Eye (tissue), 1 donor: ENCODE data around the gene NDUFA5.
A peak's percentile ranks its signal among the peaks of the same experiment; 100 is the strongest.
"Not testable (repeated sequence)": the region's sequence is repeated elsewhere in the genome, so short reads cannot be mapped to it uniquely, and the experiment has no call there.

Source experiments
- DNase-seq: peaks from one replicate; pipeline ENCODE4 v3.0.0-alpha.2; 2015

The NDUFA5 gene

GRCh38 chr7:123555484-123555883 is 2.1 kb downstream of the NDUFA5 start:
- no peak for DNase-seq

- DNase-seq: no peak
Measured at GRCh38 chr7:123553159-123553558, 4.5 kb downstream of the NDUFA5 start.

DNA sequence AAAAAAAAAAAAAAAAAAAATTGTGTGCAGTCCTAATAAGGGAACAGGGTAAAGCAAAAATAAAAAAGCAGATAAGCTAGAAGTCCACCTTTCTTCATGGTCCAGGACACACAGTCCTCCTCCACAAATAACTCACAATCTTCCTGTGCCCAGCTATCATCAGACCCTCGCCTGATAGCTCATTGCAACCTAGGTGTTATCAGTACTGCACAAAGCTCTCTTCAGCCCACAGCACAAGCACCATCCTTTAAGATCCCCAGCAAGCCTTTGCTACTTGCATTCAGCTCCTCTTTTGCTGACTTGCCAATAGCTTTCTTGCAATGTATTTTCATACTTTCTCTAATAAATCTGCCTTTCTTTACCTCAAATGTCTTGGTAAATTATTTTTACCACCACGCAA is 5.0 kb downstream of the NDUFA5 start:
- DNase-seq: no peak

DNA sequence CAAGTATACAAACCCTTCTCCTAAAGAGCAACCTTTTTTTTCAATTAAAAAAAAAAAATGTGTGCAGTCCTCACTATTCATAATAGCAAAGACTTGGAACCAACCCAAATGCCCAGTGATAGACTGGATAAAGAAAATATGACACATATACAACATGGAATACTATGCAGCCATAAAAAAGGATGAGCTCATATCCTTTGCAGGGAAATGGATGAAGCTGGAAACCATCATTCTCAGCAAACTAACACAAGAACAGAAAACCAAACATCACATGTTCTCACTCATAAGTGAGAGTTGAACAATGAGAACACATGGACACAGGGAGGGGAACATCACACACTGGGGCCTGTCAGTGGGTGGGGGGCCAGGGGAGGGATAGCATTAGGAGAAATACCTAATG is 5.5 kb downstream of the NDUFA5 start:
- DNase-seq: not testable (repeated sequence)

DNA sequence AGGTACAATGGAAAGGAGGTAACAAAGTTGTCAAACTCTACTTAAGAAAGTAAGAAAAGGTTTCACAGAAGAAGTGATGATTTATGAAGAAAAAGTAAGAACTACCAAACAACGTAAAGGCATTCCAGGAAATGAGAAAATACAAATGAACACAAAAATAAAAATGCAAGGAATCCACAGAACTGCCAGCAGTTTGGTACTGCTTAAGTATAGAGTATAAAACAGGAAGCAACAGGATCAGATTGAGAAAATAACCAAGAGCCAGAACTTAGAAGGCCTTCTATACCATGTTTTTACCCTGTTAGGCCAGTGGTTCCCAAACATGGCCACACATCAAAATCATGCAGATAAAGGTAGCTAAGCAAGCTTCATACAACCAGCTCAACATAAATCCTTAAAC is 9.2 kb downstream of the NDUFA5 start:
- DNase-seq: no peak

DNA sequence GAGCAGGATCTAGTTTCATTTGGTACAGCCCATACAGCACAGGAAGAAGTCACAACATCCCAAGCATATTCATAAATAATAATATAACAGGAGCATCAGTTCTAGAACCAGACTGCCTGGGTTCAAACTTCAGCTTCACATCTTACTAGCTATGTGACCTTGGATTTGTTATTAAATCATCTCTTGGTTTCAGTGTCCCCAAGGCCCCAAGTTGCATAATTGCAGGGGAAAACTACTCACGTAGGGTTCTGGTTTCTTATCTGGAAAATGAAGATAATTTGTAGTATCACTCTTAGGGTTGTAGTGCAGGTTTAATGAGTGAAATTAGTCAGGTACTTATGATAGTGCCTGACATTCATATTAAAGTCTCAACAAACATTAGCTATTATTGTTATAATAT is 17.7 kb downstream of the NDUFA5 start:
- DNase-seq: no peak

DNA sequence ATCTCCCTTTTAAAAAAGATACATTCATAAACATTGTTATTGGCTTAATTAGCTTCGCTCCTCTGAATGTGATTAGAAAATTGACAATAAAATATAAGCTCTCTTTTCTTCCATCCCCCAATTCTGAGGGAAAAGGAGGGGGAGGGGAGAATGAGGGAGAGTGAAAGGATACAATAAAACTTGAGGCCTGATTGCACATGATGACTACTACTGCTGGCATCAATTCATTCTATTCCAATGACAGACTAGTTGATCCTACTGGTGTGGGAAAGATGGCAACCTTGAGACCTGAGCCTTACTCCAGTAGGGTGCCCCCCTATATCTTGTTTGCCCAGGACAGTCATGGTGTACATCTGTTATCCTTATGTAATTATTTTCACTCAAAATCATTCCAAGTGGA is 18.7 kb downstream of the NDUFA5 start:
- DNase-seq: no peak

DNA sequence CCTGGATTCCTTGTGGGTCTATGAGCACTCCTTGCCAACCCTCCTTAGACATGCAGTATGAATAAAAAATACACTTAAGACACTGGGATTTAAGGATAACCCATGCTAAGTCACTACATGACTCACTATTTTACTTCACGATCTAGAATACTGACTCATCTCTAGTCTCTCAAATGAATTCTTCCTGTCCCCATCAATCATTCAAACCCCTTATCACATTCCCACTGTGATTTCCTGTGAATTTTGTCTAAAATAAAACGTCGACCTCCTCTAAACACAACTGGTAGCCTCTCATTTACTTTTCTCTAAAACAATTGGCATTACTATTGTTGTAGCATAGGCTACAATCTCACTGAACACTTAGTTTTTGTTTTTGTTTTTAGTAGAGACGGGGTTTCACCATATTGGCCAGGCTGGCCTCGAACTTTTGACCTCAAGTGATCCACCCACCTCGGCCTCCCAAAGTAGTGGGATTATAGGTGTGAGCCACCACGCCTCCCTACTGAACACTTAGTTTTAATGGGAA is 19.4 kb downstream of the NDUFA5 start:
- no peak for DNase-seq

DNA sequence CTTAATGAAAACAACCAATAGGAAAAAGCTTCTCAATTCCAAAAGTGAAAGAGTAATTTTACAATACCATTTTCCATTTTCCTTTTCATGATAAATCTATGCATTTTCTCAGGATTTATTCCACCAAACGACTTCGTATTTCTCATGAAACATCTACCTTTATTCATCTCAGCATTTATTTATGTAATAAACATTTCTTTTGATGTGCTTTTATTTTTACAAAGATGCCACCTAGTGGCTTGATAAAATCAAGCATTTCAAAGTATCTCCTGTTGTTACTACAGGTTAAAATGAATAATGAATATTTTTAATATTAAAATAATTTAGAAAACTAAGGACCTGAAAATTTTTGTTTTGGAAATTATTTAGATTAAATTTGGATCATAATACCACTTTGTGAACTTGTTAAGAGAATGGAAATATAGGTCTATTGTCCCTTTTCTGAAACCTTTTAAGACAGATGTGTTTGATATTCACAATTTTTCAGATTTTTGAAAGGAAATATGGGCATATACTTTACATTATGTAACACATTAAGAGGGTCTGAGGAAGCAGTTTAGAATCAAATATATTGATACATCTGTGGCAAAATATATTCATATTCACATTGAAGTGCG is 20.5 kb downstream of the NDUFA5 start:
- peak; percentile 32 for DNase-seq

DNA sequence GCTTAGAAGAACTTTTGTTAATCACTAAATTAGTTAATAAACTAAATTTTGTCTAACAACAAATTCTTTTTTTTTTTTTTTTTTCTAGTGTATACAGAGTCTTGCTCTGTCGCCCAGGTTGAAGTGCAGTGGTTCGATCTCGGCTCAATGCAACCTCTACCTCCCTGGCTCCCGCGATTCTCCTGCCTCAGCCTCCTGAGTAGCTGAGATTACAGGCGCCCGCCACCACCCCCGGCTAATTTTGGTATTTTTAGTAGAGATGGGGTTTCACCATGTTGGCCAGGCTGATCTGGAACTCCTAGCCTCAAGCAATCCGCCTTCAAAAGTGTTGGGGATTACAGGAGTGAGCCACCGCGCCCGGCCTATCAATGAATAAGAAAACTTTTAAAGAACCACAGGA is 22.1 kb downstream of the NDUFA5 start:
- DNase-seq: no peak

DNA sequence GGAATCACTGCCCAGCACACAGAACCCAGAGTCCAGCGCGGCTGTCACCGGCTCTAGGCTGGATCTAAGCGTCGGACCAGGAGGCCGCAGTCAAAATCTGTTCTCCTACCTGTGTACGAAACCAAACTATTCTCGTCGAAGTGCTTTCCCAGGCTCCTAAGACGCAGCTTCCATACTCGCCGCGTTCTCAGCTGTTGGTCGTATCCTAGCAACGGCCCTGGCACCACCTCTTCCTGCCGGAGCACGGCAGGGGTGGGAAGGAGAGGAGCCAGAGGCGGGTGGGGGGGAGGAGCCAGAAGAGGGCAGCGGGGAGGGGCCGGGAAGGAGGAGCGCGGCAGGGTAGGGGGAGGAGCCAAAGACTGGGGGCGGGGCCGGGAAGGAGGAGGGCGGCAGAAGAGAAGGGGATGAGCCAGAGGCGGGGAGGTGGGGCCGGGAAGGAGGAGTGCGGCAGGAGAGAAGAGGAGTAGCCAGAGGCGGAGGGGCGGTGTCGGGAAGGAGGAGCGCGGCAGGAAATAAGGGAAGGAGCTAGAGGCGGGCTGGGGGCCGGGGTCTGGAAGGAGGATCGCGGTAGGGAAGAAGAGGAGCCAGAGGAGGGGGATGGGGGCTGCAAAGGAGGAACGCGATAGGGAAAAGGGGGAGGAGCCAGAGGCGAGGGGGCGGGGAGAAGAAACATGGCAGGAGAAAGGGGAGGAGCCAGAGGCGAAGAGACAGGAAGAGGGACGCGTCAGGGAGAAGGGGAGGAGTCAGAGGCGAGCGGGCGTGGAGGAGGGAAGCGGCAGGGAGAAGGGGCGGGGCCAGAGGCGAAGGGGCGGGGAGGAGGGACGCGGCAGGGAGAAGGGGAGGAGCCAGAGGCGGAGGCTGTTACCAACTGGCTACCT is 23.0 kb downstream of the NDUFA5 start, which contains the start of gene IQUB:
TSS of gene IQUB (minus strand) at position 213 of the 878 bp plus-strand sequence. CDS start 22,255 bp downstream, outside the sequence.
- DNase-seq: peak; percentile 99

DNA sequence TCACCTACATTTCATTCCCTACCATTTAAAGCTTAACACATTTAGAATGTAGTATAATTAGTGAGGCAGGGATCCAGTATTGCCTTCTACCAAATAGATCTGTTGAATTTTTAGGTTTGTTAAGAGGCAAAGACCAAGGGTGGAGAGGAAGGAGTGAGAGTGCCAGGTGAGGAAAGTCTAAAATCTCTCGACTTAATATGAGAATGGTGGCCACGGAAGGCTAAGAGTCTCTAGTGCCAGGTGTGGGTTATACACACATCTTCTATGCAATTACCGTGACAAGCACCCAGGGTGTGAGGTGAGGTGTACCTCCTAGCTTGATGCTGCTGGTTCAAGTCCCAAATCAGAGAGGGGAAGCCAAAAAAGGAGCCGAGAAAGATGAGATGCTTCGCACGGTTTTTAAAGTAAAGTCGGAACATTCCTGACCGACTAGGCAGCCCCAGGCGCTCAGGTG is 23.7 kb downstream of the NDUFA5 start:
- no peak for DNase-seq

DNA sequence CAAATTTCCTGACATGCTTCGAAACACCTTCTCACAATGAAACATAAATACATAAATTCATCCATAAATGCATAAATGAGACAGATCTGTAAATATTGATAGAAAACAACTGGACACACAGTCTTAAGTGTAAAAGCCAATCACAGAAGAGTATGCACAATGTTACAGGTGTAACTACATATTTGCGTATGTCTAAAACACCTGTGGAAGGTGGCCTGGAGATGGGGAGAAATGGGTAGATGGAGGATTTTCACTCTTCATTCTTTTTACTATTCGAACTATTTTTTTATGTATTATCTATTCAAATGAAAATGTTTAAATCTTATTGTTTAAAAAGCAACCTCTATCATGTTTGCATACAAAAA is 24.1 kb downstream of the NDUFA5 start:
- no peak for DNase-seq

GRCh38 chr7:123532788-123533552 is 24.6 kb downstream of the NDUFA5 start:
- peak; percentile 64 for DNase-seq

GRCh38 chr7:123532343-123532742 is 25.3 kb downstream of the NDUFA5 start:
- peak; percentile 45 for DNase-seq

DNA sequence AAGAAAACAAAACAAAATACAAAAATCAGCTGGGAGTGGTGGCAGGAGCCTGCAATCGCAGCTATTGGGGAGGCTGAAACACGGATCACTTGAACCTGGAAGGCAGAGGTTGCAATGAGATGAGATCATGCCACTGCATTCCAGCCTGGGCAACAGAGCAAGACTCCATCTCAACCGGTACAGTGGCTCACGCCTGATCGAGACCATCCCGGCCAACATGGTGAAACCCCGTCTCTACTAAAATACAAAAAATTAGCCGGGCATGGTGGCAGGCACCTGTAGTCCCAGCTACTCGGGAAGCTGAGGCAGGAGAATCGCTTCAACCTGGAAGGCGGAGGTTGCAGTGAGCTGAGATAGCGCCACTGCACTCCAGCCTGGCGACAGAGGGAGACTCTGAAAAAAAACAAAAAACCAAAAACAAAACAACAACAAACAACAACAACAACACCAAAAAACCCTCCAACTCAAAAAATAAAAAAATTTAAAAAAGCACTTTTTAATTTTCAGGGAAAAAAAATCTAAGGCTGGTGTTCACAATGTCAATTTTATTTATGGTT is 27.5 kb downstream of the NDUFA5 start:
- not testable (repeated sequence) for DNase-seq

- no peak for DNase-seq
Measured at GRCh38 chr7:123528265-123528664, 29.4 kb downstream of the NDUFA5 start.

GRCh38 chr7:123527712-123528225 is 29.8 kb downstream of the NDUFA5 start:
- not testable (repeated sequence) for DNase-seq

DNA sequence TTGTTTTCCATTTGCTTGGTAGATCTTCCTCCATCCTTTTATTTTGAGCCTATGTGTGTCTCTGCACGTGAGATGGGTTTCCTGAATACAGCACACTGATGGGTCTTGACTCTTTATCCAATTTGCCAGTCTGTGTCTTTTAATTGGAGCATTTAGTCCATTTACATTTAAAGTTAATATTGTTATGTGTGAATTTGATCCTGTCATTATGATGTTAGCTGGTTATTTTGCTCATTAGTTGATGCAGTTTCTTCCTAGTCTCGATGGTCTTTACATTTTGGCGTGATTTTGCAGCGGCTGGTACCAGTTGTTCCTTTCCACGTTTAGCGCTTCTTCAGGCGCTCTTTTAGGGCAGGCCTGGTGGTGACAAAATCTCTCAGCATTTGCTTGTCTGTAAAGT is 31.1 kb downstream of the NDUFA5 start:
- not testable (repeated sequence) for DNase-seq

DNA sequence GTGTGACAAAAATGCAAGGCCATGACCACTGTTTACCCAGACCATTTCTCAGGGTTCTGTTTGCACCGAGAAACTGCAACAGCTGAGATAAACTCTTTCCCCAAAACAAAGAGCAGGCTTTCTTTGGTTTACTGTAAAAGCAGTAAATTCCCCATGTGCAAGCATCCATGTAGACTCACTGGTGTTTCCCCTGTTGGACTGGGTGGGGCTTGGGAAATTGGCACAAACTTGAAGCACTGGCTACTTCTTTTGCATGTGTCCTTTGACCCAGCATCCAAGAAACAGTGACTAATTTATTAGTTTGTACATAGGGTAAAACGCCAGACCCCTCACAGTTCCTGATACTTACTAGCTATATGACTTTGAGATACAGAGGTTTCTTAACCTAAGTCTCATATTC is 35.6 kb downstream of the NDUFA5 start:
- DNase-seq: no peak

GRCh38 chr7:123505221-123505620 is 52.4 kb downstream of the NDUFA5 start:
- DNase-seq: no peak

- DNase-seq: no peak
Measured at GRCh38 chr7:123502201-123502600, 55.4 kb downstream of the NDUFA5 start.
